Lower lobe of right lung (tissue), 2 donors: ENCODE measurements around the gene CX3CR1. TPM values are rescaled to one million over a fixed set of nuclear protein-coding genes. Genes with fewer than 3 reads are reported as not detected.

Experiments
- ATAC-seq, 2 donors: fragments of 200-7000 bp; cut with Tn5 transposase; one replicate each; pipeline ENCODE4 v1.9.1; 2020 to 2022; ENCODE audit warnings: mild to moderate bottlenecking in 2 of 2, moderate library complexity in 2 of 2
- DNase-seq: peaks from one replicate; pipeline ENCODE4 v3.0.0-alpha.2; 2020
- H3K27ac ChIP-seq: fragments of 200-600 bp; one replicate; pipeline ENCODE4 v1.8.0; 2022
- H3K27me3 ChIP-seq: fragments of 200-600 bp; one replicate; pipeline ENCODE4 v1.8.0; 2022; ENCODE audit warnings: low read depth
- H3K36me3 ChIP-seq: fragments of 200-600 bp; one replicate; pipeline ENCODE4 v1.8.0; 2022; ENCODE audit warnings: mild to moderate bottlenecking
- H3K4me1 ChIP-seq: fragments of 200-600 bp; one replicate; pipeline ENCODE4 v1.8.0; 2022
- H3K4me3 ChIP-seq: fragments of 200-600 bp; one replicate; pipeline ENCODE4 v1.8.0; 2022; ENCODE audit warnings: mild to moderate bottlenecking
- H3K9me3 ChIP-seq: fragments of 200-600 bp; one replicate; pipeline ENCODE4 v1.8.0; 2022
- CTCF ChIP-seq: fragments of 200-600 bp; IDR thresholded peaks from one replicate; pipeline ENCODE4 v1.8.0; 2022; ENCODE audit warnings: antibody characterized with exemption, mild to moderate bottlenecking
- intact Hi-C: fragments of 100-400 bp; cut with DNase I; formaldehyde crosslinking; loops from one replicate; pipeline ENCODE4 v1.11.0; 2022
- long read RNA-seq: library from polyadenylated mRNA; unstranded; transcript quantifications from one replicate; pipeline ENCODE4 v2.0.0, GENCODE V29; 2021
- total RNA-seq: library from RNA; stranded (reverse); fragmentation: NEBNext Ultra II Directional; extraction: Animal tissue kit (Norgen Biotek cat#: 25700); gene quantifications from one replicate; pipeline ENCODE4 v1.2.1, GENCODE V29; 2021
- donor health status: DM: no; HTN: yes; CAD: no; lungs with severe emphysema.

CX3CR1 gene
- 14.1 TPM for total RNA-seq
- long read RNA-seq, partial matches to known transcripts, result 0 of 4 reads
- long read RNA-seq, other reads (novel, unspliced or antisense), result 3 of 4 reads

GRCh38 chr3:39279745-39280517, at the start of gene CX3CR1:
CX3CR1 (minus strand) TSS chr3:39280036; CDS start chr3:39266509, 13,527 bp downstream.
- no peak for DNase-seq
- no peaks in the 10 kb centered on the region for H3K36me3 ChIP-seq
- H3K4me3 ChIP-seq, result peak within 1 kb of the TSS; percentile 7
- intact Hi-C loops, result loop anchor here (10.0 kb wide), 1 partner anchor 75 kb away; no protein-coding TSS in a partner anchor
- H3K9me3 ChIP-seq, result no peaks in the 10 kb centered on the region
- ATAC-seq, result peak; percentile 15 to 41
- peak within 1 kb of the TSS; percentile 10 for H3K27ac ChIP-seq
- H3K27me3 ChIP-seq, result no peaks in the 10 kb centered on the region
- no peaks in the 10 kb centered on the region for H3K4me1 ChIP-seq
- no peak for TF ChIP-seq CTCF

GRCh38 chr3:39329493-39329892, 49.7 kb upstream of the CX3CR1 start, which contains the start of gene CCR8:
CCR8 (plus strand) TSS chr3:39329709; CDS start chr3:39332332, 2,623 bp downstream.
- Histone ChIP-seq H3K4me3 (no peak within 1 kb of the TSS), H3K27me3 (no peaks in the 10 kb centered on the region), H3K27ac (no peak within 1 kb of the TSS), H3K36me3 (no peaks in the 10 kb centered on the region), H3K4me1 (no peaks in the 10 kb centered on the region), H3K9me3 (no peaks in the 10 kb centered on the region)
- ATAC-seq (no peak), DNase-seq (no peak)
- TF ChIP-seq CTCF, result no peak
- intact Hi-C loops, result no loop called here

- no peak for DNase-seq
- no peak for TF ChIP-seq CTCF
- Histone ChIP-seq H3K27ac (no peak overlapping the region), H3K27me3 (no peaks in the 10 kb centered on the region), H3K4me3 (no peak overlapping the region), H3K4me1 (no peaks in the 10 kb centered on the region), H3K9me3 (no peaks in the 10 kb centered on the region), H3K36me3 (no peaks in the 10 kb centered on the region)
- no peak for ATAC-seq
- intact Hi-C loops, result no loop called here
Measured at GRCh38 chr3:39327746-39328349, 48.0 kb upstream of the CX3CR1 start.

GRCh38 chr3:39327053-39327745, 47.4 kb upstream of the CX3CR1 start:
- no peaks in the 10 kb centered on the region for H3K4me1 ChIP-seq
- intact Hi-C loops, result no loop called here
- no peaks in the 10 kb centered on the region for H3K27me3 ChIP-seq
- no peak for DNase-seq
- TF ChIP-seq CTCF, result no peak
- no peak overlapping the region for H3K27ac ChIP-seq
- no peak for ATAC-seq
- no peaks in the 10 kb centered on the region for H3K9me3 ChIP-seq
- H3K36me3 ChIP-seq, result no peaks in the 10 kb centered on the region
- H3K4me3 ChIP-seq, result no peak overlapping the region

GRCh38 chr3:39325236-39325635, 45.4 kb upstream of the CX3CR1 start:
- no peak for ATAC-seq
- Histone ChIP-seq H3K27me3 (no peaks in the 10 kb centered on the region), H3K4me3 (no peak overlapping the region), H3K4me1 (no peaks in the 10 kb centered on the region), H3K9me3 (no peaks in the 10 kb centered on the region), H3K27ac (no peak overlapping the region), H3K36me3 (no peaks in the 10 kb centered on the region)
- no peak for DNase-seq
- intact Hi-C loops, result no loop called here
- no peak for TF ChIP-seq CTCF
